Hematopoietic multipotent progenitor cell treated with erythropoietin and hydrocortisone succinate and interleukin-3 and kit ligand, for 6 days (in vitro differentiated cells): ENCODE results near the gene SLC7A6.
A peak's percentile ranks its signal among the peaks of the same experiment; 100 is the strongest.
"Not testable (repeated sequence)": the region's sequence is repeated elsewhere in the genome, so short reads cannot be mapped to it uniquely, and the experiment has no call there.

Experiments
- DNase-seq: peaks from one replicate; pipeline ENCODE4 v3.0.0-alpha.2; 2015

Gene SLC7A6

DNA sequence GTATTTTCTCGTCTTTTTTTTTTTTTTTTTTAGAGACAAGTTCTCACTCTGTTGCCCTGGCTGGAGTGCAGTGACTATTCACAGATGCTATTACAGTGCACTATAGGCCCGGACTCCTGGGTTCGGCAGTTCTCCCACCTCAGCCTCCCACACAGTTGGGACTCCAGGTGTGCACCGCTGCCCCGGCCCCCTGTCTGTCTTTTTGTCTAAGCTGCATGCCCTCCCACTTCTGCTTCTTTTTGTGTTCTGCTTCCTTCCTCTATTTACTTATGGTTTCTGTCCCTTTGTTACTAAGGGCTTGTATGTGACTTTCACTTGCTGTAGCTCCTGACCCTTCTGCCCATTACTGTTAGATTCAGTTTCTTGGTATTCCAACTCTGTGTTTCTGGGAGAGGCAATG lies 20.5 kb downstream of the SLC7A6 start:
- DNase-seq, result peak; percentile 60

DNA sequence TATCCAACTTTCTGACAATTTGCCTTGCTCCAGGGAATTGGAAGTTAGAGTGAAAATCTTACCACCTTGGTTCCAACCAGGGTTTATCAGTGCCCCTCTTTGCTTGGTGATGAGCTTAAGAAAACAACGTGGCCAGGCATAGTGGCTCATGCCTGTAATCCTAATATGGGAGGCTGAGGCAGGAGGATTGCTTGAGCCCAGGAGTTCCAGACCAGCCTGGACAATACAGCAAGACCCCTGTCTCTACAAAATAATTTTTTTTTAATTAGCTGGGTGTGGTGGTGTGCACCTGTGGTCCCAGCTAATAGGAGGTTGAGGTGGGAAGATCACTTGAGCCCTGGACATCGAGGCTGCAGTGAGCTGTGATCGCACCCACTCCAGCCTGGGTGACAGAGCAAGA lies 21.4 kb downstream of the SLC7A6 start:
- no peak for DNase-seq

DNA sequence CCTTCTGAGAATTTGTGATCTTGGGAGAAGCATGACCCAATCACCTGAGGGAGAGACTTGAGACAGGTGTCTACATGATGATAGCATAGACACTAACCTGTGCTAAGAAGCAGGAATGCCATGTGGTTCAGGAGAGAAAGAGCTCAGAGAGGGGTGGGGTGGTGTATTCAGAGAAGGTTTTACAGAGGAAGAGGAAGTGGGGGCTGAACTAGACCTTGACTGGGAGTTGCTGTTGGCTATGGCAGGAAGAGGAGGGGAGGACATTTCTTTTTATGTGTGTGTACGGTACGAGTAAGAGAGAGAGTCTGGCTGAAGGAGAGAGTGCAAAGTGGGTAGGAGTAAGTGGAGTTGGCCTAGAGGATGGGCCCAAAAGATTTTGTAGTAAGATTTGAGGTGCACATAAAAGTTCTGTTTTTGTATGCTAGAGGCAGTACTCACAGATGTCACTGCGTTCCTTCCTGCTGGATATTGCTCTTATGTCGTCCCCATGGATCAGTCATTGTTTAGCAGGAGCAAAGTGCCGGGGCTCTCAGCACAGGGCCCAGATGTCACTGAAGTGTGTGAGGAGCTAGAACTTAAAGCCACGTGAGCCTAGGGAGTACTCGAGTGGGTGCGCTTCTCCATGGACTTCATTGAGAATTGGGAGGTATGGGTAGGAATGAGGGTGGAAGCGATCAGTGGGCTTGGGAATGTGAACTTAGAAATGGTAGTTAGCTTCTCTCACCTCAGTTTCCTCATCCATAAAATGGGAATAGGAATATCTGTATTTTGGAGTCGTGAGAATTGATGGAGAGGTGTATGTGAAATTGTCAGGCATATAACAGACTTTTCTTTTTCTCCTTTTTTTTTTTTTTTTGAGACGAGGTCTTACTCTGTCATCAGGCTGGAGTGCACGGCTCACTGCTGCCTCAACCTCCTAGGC lies 22.1 kb downstream of the SLC7A6 start:
- DNase-seq, result peak; percentile 59

DNA sequence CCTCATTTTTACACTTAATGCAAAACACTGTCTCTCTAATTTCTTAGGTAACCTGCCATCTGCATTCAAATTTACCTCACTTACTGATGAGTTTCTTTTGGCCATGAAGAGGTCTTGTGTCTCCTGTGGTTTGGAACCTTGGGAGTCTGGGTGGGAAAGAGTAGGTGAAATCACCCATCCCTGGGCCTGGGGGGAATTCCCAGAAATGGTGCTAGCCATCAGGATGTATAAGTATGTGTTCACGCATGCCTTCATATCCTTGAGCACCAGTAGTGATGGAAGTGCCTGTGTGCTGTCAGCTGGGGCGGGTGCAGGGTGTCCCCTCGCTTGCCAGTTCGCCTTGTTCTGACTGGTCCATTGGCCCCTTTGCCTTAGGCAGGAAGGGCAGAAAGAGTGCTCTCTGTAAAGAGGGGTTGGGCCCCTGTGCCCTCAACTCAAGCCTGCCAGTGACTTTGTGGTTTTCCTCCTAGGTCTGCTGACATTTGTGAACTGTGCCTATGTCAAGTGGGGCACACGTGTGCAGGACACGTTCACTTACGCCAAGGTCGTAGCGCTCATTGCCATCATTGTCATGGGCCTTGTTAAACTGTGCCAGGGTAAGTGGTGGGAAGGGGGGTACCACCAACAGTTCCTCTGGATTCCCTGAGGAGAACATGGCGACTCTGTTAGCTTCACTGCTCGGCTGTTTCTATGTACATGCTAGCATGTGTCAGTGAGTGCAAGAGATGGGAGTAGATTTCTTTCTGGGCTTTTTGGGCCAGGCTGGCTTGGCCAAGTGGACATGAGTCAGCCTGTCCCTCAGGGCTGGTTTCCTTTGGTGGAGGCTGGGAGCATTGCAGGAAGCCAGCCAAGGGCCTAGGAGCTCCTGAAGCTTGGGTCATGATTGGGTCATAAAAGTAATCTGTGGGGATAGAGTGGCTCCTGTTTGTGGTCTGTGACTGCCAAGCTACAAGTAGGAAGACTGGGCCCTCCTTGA lies 23.2 kb downstream of the SLC7A6 start:
- no peak for DNase-seq

DNA sequence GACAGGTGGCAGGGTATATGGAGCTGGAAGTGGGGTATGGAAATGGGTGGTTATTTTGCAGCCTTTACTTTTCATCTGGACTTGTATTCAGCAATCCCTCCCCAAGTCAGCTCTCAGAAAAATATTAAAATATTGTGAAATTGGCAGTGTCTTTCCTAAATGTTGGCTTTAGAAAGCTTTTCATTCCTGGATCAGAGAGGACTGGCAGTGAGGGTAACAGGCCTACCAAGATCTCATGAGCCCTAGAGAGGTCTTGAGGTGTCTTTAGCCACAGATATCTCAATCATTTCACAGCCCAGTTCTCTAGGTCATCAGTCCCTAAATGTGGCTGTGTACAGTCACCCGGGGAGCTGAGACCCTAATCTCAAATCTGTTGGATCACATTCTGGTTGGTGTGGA lies 23.9 kb downstream of the SLC7A6 start:
- no peak for DNase-seq

- DNase-seq, result not testable (repeated sequence)
These were observed 24.5 kb downstream of the SLC7A6 start for GRCh38 chr16:68288796-68289195.

- DNase-seq, result no peak
These were observed 24.9 kb downstream of the SLC7A6 start for GRCh38 chr16:68289202-68289601.

DNA sequence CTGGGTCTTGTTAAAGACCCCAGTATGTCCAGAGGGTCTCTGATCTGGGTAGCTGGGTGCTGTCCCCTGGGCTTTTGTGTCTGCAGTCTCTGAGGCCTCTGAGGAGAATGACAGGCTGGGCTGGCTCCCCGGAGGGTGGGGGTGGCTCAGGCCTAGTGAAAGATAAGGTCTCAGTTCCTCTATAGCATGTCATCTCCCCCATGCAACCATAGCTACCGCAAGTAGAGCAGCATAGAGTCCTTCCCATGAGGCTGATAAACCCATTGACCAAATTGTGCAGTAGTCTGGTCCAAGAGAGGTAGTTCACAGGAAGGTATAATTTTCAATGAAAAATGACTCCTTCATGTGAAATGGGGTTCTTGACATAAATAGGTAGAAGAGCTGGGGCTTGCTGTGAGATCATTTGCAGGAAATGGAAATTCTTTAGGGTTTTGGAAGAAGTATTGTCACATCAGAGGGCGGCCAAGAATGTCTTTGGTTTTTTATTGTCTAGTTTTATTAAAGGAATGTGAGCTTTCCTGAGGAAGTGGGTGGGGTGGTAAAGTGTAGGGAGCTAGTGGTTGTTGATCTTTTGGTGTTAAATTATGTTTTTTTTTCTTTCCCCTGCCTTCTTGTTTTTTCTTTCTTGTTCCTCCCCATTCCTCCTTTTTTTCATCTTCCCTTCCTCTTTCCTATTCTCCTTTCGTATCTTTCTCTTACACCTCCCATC lies 25.4 kb downstream of the SLC7A6 start:
- DNase-seq, result peak; percentile 92

GRCh38 chr16:68290450-68290849 lies 26.1 kb downstream of the SLC7A6 start:
- DNase-seq, result no peak

- no peak for DNase-seq
These were observed 26.9 kb downstream of the SLC7A6 start for GRCh38 chr16:68291227-68291626.

- DNase-seq, result no peak
These were observed 28.1 kb downstream of the SLC7A6 start for GRCh38 chr16:68292425-68292824.

- no peak for DNase-seq
These were observed 32.0 kb downstream of the SLC7A6 start for GRCh38 chr16:68296291-68296690.

DNA sequence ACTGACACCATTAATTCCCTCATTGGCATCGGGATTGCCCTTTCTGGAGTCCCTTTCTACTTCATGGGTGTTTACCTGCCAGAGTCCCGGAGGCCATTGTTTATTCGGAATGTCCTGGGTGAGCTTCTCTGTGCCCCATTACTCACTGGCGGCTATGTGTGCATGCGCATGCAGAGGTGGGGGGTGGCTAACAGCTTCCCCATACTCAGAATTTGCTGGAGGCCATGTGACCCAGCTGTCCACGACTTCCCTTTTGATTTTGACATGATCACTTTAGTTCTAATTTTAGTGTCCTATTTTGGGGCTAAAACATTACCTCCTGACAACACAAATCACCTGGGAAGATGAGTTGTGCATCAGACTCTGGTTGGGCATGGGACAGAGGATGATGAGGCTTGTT lies 32.4 kb downstream of the SLC7A6 start:
- no peak for DNase-seq

GRCh38 chr16:68297908-68298307 lies 33.6 kb downstream of the SLC7A6 start:
- no peak for DNase-seq

DNA sequence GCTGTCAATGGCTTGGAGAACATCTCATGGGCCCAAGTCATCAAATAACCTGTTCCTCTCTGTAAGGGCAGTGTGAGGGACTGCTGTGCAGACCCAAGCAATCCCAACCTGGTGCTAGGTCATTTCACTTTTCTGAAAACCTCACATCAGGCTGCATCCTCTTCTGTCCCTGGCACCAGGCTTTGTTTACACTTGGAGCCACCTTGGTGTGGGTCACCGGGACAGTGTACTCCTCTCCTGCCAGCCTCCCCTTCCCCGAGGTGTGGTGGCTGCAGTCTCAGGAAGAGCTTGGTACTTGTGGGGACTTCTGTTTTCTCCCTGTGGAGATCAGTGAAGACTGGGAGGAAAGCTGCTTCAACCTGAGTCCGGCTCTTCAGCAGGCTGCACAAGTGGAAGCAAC lies 34.0 kb downstream of the SLC7A6 start:
- no peak for DNase-seq

- DNase-seq, result no peak
These were observed 34.7 kb downstream of the SLC7A6 start for GRCh38 chr16:68298907-68299561.

GRCh38 chr16:68299571-68300453 lies 35.5 kb downstream of the SLC7A6 start:
- DNase-seq, result no peak

GRCh38 chr16:68300734-68301459 lies 36.6 kb downstream of the SLC7A6 start:
- DNase-seq, result peak; percentile 26

DNA sequence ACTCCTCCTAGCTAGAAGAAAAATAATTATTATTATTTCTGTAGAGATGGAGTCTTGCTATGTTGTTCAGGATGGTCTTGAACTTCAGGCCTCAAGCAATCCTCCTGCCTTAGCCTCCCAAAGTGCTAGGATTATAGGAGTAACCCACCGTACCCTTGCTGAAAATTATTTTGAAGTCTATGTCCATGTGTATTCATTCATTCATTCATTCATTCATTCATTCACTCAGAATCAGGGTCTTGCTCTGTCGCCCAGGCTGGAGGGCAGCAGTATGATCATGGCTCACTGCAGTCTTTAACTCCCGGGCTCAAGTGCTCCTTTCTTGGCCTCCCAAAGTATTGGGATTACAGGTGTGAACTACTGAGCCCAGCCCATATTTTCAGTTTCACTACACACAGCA lies 42.3 kb downstream of the SLC7A6 start:
- no peak for DNase-seq

GRCh38 chr16:68309799-68310198 lies 45.5 kb downstream of the SLC7A6 start:
- peak; percentile 50 for DNase-seq

DNA sequence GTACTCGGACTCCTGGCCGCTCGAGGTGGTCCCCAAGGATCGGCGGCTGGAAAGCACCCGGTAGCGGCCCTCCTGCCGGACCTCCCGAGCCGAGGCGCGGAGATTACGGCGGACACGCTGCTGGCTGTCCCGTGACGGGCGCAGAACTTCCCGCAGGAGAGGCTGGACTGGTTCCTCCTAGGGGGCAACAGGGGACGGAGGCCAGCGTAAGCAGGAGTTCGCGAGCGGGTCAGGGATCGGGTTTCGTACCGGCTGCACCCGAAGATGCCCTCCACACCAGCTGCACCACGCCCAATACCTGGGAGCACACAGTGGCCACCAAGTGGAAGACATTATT lies 46.1 kb downstream of the SLC7A6 start:
- DNase-seq, result no peak
